HG03103 (cell line): ENCODE data around the gene ANKRD36B.
"Not testable (repeated sequence)": the region's sequence is repeated elsewhere in the genome, so short reads cannot be mapped to it uniquely, and the experiment has no call there.

Experiments
- ATAC-seq: cut with Tn5 transposase; IDR thresholded peaks from one replicate; pipeline ENCODE4 v1.9.1; 2021; ENCODE audit warnings: low read depth; ENCODE audit not compliant: unreplicated experiment

The ANKRD36B gene

DNA sequence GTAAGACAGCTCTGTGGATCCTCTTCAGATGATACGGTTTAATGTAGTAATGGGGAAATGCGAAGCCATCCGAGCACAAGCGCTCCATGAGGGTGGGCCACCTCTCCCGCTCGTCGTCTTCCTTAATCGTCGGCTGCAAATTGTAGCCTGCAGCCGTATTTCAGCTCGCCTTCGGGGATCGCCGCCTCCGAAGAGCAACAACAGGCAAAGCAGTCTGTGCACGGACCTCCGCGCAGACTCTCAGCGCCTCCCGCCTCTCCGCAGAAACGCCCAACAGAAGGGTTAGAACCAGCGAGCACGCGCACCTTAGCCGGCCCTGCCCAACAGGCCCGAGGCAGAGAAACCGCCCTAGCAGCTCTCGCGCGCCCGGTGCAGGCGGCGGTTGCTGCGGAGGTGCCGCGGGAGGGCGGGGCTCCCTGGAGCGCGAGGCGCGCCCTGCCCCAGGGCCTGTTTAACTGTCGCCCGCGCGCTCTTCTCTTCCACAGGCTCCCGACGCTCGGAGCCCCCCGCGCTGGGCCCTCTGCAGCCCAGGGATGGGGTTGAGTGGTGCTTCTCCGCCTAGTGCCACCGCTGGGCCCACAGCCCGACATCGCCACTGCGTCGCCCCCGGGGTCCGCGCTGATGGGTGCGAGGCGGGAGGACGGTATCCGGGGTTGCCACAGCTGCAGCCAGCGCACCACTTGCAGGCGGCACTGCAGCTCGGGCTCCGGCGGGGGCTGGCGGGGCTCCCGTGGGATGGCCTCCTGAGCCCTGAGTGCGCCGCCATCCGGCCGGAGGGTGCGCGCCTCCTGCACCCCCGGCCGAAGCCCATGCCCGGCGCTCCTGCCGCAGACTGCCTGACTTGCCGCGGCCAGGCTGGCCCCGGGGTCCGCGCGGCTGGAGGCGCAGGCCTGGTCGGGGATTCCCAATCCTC, at the start of gene ANKRD36B:
Gene ANKRD36B (minus strand): TSS at position 280 of the 913 bp plus-strand sequence. CDS start 192 bp downstream, at position 88.
- peak; percentile 64 for ATAC-seq

DNA sequence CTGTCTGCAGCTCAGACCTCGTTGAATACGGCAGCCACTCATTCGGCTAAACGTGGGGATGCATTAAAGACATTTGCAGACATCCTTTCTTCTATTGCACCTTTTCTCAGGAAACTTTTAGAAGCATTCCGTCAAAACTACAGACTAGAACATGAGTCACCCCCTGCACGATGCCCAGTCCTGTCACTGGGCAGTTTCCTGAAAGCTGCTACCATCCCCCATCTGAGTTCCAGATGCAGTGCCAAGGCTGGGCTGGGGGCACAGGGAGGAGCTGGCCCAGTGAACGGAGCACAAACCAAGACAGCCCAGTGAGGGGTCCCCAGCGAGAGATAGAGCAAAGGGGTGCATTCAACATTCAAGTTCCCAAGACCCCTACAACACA, 36.4 kb upstream of the ANKRD36B start:
- not testable (repeated sequence) for ATAC-seq

- not testable (repeated sequence) for ATAC-seq
Measured at GRCh38 chr2:97625354-97626048, 35.8 kb upstream of the ANKRD36B start.

DNA sequence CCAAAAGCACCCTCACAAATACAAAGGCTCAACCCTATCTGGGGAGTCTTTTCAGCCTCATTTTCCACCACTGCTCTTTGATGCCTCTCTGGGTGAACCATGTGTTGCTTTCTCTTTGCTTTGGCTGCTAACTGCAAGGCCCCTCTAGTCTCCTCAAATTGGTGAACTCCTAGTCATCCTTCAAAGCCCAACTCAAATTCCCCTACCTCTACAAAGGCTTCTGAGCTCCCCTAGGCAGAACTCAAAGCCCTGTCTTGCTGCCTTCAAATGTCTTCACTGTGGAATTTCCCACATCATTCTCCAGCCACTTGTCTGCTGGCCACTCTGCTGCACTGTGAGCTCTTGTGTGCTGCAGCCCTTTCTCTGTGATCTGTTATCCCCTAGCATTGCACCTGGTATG, 33.3 kb upstream of the ANKRD36B start:
- not testable (repeated sequence) for ATAC-seq

DNA sequence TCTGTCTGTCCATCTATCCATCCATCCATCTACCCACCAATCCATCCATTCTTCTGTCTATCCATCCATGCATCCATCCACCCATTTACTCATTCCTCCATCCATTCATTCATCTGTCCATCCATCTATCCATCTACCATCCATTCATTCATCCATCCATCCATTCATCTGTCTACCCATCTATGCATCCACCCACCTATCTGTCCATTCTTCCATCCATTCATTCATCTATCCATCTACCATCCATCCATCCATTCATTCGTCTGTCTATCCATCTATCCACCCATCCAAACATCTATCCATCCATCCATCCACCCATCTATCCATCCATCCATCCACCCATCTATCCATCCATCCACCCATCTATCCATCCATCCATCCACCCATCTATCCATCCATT, 30.8 kb upstream of the ANKRD36B start:
- ATAC-seq, result not testable (repeated sequence)

DNA sequence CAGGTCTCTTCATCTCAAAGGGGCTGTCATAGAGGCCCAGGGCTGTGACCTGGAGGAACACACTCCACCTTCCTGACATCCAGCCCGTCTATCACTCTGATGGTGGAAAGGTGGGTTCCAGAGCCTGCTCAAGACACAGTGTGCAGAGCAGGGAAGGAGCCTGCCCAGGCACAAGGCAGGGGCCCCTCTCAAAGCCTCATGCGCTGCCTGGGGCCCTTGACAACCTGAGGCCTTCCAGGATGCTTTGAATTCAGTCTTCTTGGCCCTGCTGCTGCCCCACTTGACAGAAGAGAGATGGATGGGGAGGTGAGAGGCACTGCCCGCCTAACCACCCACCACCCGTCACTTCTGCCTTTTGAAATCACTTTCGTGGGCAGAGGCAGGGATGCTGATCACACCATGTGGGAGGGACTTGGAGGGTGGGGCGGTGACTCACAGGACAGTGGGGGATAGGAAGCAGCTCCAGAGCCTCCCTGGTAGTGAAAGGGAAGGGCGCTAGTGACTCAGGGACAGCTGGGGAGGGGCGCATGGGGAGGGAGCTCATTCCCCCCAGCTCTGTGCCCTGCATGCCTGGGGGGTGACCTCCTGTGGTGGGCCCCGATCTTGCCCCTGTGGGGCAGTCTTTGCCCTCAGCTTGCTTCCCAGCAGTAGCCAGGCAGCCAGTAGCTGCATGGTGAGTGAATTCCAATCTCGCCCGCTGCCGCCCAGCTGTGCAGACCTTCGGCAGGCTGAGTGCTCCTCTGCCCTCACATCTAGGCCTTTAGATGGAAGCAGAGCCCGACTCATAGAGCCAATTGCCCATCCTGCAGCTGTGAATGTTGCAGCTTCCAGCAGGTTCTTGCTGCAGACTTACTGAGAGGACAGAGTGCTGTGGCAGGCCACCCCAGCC, 29.5 kb upstream of the ANKRD36B start:
- ATAC-seq, result not testable (repeated sequence)

- ATAC-seq, result no peak
Measured at GRCh38 chr2:97617911-97618310, 28.2 kb upstream of the ANKRD36B start.

GRCh38 chr2:97615746-97616145, 26.1 kb upstream of the ANKRD36B start:
- ATAC-seq, result not testable (repeated sequence)

GRCh38 chr2:97611895-97612294, 22.2 kb upstream of the ANKRD36B start:
- not testable (repeated sequence) for ATAC-seq

GRCh38 chr2:97608745-97609144, 19.1 kb upstream of the ANKRD36B start:
- not testable (repeated sequence) for ATAC-seq

GRCh38 chr2:97605524-97606339, 16.1 kb upstream of the ANKRD36B start:
- not testable (repeated sequence) for ATAC-seq

DNA sequence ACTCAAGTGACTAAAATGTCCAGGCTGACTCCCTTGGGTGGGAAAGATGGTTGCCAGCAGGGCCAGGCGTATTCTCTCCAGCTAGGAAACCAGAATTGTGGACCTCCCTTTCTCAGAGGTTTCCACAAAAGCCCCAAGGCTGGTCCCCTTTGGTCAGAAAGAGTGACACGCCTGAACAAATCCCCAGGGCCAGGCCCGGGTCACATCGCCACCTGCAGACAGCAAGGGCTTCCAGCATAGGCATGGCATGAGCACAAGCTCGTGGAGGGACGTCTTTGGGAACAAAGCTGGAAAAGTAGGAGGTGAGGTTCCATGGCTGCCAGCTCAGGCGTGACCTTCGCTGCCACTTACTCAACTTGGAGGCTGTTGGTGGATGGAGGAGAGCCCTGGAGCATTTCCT, 15.4 kb upstream of the ANKRD36B start:
- ATAC-seq, result not testable (repeated sequence)

DNA sequence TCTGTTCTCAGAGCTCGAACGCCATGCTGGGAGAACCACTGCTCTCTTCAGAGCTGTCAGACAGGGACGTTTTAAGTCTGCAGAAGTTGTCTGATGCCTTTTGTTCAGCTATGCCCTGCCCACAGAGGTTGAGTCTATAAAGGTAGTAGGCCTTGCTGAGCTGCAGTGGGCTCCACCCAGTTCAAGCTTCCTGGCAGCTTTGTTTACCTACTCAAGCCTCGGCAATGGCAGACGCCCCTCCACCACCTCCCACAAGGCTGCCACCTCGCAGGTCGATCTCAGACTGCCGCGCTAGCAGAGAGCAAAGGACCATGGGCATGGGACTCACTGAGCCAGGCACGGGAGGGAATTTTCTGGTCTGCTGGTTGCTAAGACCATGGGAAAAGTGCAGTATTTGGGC, 11.9 kb upstream of the ANKRD36B start:
- ATAC-seq, result not testable (repeated sequence)

DNA sequence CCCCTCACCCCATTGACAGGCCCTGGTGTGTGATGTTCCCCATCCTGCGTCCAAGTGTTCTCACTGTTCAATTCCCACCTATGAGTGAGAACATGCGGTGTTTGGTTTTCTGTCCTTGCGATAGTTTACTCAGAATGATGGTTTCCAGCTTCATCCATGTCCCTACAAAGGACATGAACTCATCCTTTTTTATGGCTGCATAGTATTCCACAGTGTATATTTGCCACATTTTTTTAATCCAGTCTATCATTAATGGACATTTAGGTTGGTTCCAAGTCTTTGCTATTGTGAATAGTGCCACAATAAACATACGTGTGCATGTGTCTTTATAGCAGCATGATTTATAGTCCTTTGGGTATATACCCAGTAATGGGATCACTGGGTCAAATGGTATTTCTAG, 6.5 kb upstream of the ANKRD36B start:
- ATAC-seq, result not testable (repeated sequence)

GRCh38 chr2:97593520-97593919, 3.8 kb upstream of the ANKRD36B start:
- ATAC-seq, result not testable (repeated sequence)

DNA sequence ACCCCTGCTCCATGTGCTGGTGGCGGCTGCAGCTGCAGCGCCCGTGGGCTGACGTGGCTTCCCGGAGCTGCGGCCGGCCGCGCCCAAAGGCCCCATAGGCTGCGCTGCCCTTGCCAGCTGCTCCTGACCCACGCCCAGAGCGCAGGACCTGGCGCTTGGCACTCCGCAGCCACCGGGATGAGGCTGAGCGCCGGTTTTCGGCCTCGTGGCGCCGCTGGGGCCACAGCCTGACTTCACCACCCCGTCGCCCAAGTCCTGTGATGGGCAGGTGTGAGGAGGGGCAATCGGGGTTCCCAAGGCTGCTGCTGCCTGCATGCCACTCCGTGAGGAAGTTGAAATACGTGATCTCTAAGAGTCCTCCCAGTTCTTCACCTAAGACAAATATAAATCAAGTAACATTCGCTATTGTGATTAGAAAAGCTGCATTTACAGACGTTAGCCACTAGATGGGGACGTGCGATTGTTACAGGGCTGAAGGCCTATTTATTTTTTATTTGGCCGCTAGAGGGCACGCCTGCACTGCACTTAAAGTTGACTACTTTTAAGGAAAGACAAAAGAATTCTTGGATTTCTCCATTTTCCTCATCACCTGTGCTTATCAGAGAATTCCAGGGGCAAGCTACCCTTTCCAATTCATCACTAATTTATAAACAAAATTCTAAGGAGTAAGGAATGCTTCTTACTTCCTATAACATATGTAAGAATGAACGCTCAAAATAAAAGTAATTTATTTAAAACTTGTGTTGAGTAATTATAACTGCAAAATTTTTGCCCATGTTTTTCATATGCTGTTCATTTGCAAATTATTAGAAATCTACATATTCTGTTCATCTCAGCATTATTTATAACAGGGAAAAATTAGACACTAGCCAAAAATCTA, 1.1 kb upstream of the ANKRD36B start:
- ATAC-seq, result not testable (repeated sequence)

DNA sequence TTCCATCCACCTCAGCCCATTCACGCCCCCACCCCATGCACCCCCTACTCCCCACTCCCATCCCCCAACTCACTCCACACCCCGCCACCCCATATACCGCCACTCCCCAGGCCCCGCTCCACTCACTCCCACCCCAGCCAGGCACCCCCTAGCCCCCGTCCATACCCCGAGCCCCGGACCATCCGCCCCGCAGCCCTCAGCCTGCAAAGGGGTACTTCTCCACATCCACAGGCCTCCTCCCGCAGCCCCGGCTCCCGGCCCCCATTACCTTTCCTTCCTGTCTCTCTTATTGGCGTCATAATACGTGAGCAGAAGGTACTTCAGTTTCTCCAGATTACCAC, 450 bp downstream of the ANKRD36B start:
- ATAC-seq, result not testable (repeated sequence)

GRCh38 chr2:97565674-97566073, 24.0 kb downstream of the ANKRD36B start:
- ATAC-seq, result not testable (repeated sequence)

DNA sequence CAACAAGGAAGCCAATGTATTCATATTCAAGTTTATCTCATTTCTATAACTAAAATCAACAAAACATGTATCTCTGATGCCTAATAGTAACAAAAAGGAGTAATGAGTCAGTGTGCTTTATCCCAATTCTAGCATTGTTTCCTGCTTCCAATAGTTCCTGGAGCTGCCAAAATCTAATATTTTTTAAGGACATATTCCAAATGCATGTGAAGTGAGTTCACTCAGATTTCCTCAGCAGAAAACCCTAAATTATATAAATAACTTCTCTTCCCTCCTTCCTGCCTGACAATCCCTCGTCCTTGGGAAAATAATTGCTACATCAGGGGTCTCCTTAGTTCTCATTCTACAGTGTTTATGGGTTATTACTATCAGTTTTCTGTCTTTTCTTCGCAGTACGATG, 37.3 kb downstream of the ANKRD36B start:
- ATAC-seq, result not testable (repeated sequence)
